Measurements from ENCODE around the gene MSH3.

The MSH3 gene

GRCh38 chr5:80904533-80905187, 250.2 kb downstream of the MSH3 start:
- Histone ChIP-seq H3K9me3 (replicated peaks in 1 of 11) (peaks cover 19 to 37% (median 27%) of the 10 kb centered on the region in 11 experiments), H3K36me3 (peaks cover 0 to 13% (median 0%) of the 10 kb centered on the region in 11 experiments; a peak in 6 of 22 replicates), H3K27me3 (no peaks in the 10 kb centered on the region), H3K27ac (peak overlapping the region in 6 of 11 experiments; percentile 1 to 30 (median 6); a peak in 4 of 22 replicates), H3K9ac (0 out of 22 replicates have a peak overlapping the region, but pooled peaks of 1 of the 11 experiments have one; percentile 7), H3K4me1 (peaks cover 8 to 26% (median 16%) of the 10 kb centered on the region in 10 experiments), H3K4me3 (no peak overlapping the region), H4K20me1 (no peaks in the 10 kb centered on the region), H3K4me2 (peak overlapping the region in 10 of 11 experiments; percentile 10 to 91 (median 64); a peak in 18 of 22 replicates)
- no peak for TF ChIP-seq Cebpa-rat (IDR thresholded peaks at IDR 0.05)

GRCh38 chr5:80905405-80905804, 251.0 kb downstream of the MSH3 start:
- Histone ChIP-seq H3K9ac (no peak overlapping the region), H3K4me1 (peaks cover 8 to 26% (median 16%) of the 10 kb centered on the region in 10 experiments), H3K4me2 (peak overlapping the region in 2 of 11 experiments; percentile 85 to 91; a peak in 2 of 22 replicates), H3K27me3 (no peaks in the 10 kb centered on the region), H3K4me3 (no peak overlapping the region), H3K27ac (no peak overlapping the region), H4K20me1 (no peaks in the 10 kb centered on the region), H3K9me3 (replicated peaks in 1 of 11) (peaks cover 19 to 30% (median 25%) of the 10 kb centered on the region in 11 experiments), H3K36me3 (peaks cover 0 to 13% (median 0%) of the 10 kb centered on the region in 11 experiments; a peak in 6 of 22 replicates)
- TF ChIP-seq Cebpa-rat (IDR thresholded peaks at IDR 0.05) = peak in 4 of 11 experiments; percentile 27 to 65 (median 54); a peak in 8 of 22 replicates

GRCh38 chr5:80912479-80912878, 258.0 kb downstream of the MSH3 start:
- H3K4me1 ChIP-seq = no peaks in the 10 kb centered on the region
- H3K27ac ChIP-seq = no peak overlapping the region
- no peak overlapping the region for H3K4me2 ChIP-seq
- no peaks in the 10 kb centered on the region for H3K36me3 ChIP-seq
- H4K20me1 ChIP-seq = no peaks in the 10 kb centered on the region
- TF ChIP-seq Cebpa-rat (IDR thresholded peaks at IDR 0.05) = no peak
- H3K4me3 ChIP-seq = no peak overlapping the region
- H3K9ac ChIP-seq = no peak overlapping the region
- H3K27me3 ChIP-seq = no peaks in the 10 kb centered on the region
- H3K9me3 ChIP-seq (replicated peaks in 1 of 11) = peaks cover 0 to 16% (median 8%) of the 10 kb centered on the region in 11 experiments; a peak in 9 of 22 replicates

GRCh38 chr5:80915716-80916115, 261.3 kb downstream of the MSH3 start:
- H3K9ac ChIP-seq = no peak overlapping the region
- no peak for TF ChIP-seq Cebpa-rat (IDR thresholded peaks at IDR 0.05)
- H3K4me3 ChIP-seq = no peak overlapping the region
- no peak overlapping the region for H3K4me2 ChIP-seq
- no peaks in the 10 kb centered on the region for H3K4me1 ChIP-seq
- no peak overlapping the region for H3K27ac ChIP-seq
- no peaks in the 10 kb centered on the region for H3K36me3 ChIP-seq
- peaks cover 0 to 16% (median 8%) of the 10 kb centered on the region in 11 experiments; a peak in 9 of 22 replicates for H3K9me3 ChIP-seq (replicated peaks in 1 of 11)
- no peaks in the 10 kb centered on the region for H4K20me1 ChIP-seq
- no peaks in the 10 kb centered on the region for H3K27me3 ChIP-seq

GRCh38 chr5:80916676-80917075, 262.2 kb downstream of the MSH3 start:
- Histone ChIP-seq H3K36me3 (no peaks in the 10 kb centered on the region), H3K27ac (no peak overlapping the region), H3K27me3 (no peaks in the 10 kb centered on the region), H4K20me1 (no peaks in the 10 kb centered on the region), H3K9me3 (replicated peaks in 1 of 11) (peaks cover 0 to 11% (median 8%) of the 10 kb centered on the region in 11 experiments; a peak in 8 of 22 replicates), H3K4me3 (no peak overlapping the region), H3K9ac (no peak overlapping the region), H3K4me2 (no peak overlapping the region), H3K4me1 (no peaks in the 10 kb centered on the region)
- no peak for TF ChIP-seq Cebpa-rat (IDR thresholded peaks at IDR 0.05)

GRCh38 chr5:80917631-80918030, 263.2 kb downstream of the MSH3 start:
- H3K27me3 ChIP-seq = no peaks in the 10 kb centered on the region
- no peak overlapping the region for H3K4me3 ChIP-seq
- no peak overlapping the region for H3K4me2 ChIP-seq
- peaks cover 0 to 3% (median 2%) of the 10 kb centered on the region in 11 experiments; a peak in 7 of 22 replicates for H3K9me3 ChIP-seq (replicated peaks in 1 of 11)
- no peak for TF ChIP-seq Cebpa-rat (IDR thresholded peaks at IDR 0.05)
- no peaks in the 10 kb centered on the region for H4K20me1 ChIP-seq
- no peak overlapping the region for H3K27ac ChIP-seq
- H3K9ac ChIP-seq = no peak overlapping the region
- no peaks in the 10 kb centered on the region for H3K4me1 ChIP-seq
- no peaks in the 10 kb centered on the region for H3K36me3 ChIP-seq

GRCh38 chr5:80919678-80920196, 265.3 kb downstream of the MSH3 start:
- Histone ChIP-seq H4K20me1 (no peaks in the 10 kb centered on the region), H3K4me1 (no peaks in the 10 kb centered on the region), H3K27ac (no peak overlapping the region), H3K36me3 (no peaks in the 10 kb centered on the region), H3K9me3 (replicated peaks in 1 of 11) (no peaks in the 10 kb centered on the region), H3K4me2 (no peak overlapping the region), H3K4me3 (no peak overlapping the region), H3K9ac (no peak overlapping the region), H3K27me3 (no peaks in the 10 kb centered on the region)
- TF ChIP-seq Cebpa-rat (IDR thresholded peaks at IDR 0.05) = no peak

- Histone ChIP-seq H3K27ac (no peak overlapping the region), H3K9ac (no peak overlapping the region), H3K36me3 (no peaks in the 10 kb centered on the region), H3K9me3 (replicated peaks in 1 of 11) (no peaks in the 10 kb centered on the region), H4K20me1 (no peaks in the 10 kb centered on the region), H3K27me3 (no peaks in the 10 kb centered on the region), H3K4me2 (no peak overlapping the region), H3K4me1 (no peaks in the 10 kb centered on the region), H3K4me3 (no peak overlapping the region)
- TF ChIP-seq Cebpa-rat (IDR thresholded peaks at IDR 0.05) = no peak
These were observed 265.9 kb downstream of the MSH3 start for GRCh38 chr5:80920333-80920732.

GRCh38 chr5:80921026-80921425, 266.6 kb downstream of the MSH3 start:
- H3K4me2 ChIP-seq = no peak overlapping the region
- no peaks in the 10 kb centered on the region for H3K27me3 ChIP-seq
- H3K36me3 ChIP-seq = no peaks in the 10 kb centered on the region
- no peak overlapping the region for H3K9ac ChIP-seq
- H3K4me3 ChIP-seq = no peak overlapping the region
- H3K9me3 ChIP-seq (replicated peaks in 1 of 11) = no peaks in the 10 kb centered on the region
- TF ChIP-seq Cebpa-rat (IDR thresholded peaks at IDR 0.05) = no peak
- H3K27ac ChIP-seq = no peak overlapping the region
- H3K4me1 ChIP-seq = no peaks in the 10 kb centered on the region
- no peaks in the 10 kb centered on the region for H4K20me1 ChIP-seq
